Measurements from ENCODE around the gene PHKA2.

PHKA2 gene

GRCh38 chrX:18883961-18884765 is 99.8 kb downstream of the PHKA2 start:
- H3K9me3 Mint-ChIP-seq = peaks cover 8% of the 10 kb centered on the region
- H3K4me1 Mint-ChIP-seq = peaks cover 29% of the 10 kb centered on the region
- no peak overlapping the region for H3K4me3 Mint-ChIP-seq
- no peak overlapping the region for H3K27ac Mint-ChIP-seq
- no peaks in the 10 kb centered on the region for H3K36me3 Mint-ChIP-seq (ENCODE audit: low read depth)
- peaks cover 4% of the 10 kb centered on the region for H3K27me3 Mint-ChIP-seq (ENCODE audit: low read depth)
- TF ChIP-seq CTCF (IDR thresholded peaks at IDR 0.05; ENCODE audit: unreplicated experiment in 3 of 3) = no peak

DNA sequence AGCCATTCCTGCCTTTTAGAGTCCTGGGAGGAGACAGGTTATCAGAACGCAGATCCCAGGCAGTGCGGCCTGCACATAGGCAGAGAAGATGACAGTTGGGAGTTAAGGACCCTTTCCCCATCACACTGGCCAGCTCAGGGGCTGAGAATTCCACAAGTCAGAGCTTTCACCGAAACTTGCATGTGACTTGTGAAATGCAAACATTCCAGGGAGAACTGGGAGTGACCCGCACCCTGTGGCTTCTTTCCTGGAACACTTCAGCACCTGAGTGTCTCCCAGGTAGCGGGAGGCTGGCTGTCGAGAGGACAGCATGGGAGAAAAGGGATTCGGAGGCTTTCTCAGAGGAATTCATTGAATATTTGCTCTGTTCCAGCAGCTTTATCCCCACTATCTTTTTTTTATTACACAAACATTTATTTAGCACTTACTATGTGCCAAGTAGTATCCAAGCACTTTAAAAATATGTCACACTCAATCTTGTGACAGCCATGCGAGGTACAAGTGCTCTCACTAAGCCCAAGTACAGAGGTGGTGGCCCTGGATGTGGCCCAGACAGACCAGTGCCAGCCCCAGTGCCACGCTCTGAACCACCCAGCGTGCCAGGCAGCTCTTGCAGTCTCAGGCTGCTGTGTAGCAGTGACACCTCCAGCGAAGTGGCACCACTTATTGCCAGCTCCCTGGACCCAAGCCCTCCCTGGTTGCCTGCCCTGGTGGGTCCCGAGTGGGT is 100.5 kb downstream of the PHKA2 start:
- H3K27me3 Mint-ChIP-seq (ENCODE audit: low read depth) = peaks cover 4% of the 10 kb centered on the region
- H3K27ac Mint-ChIP-seq = no peak overlapping the region
- H3K9me3 Mint-ChIP-seq = peaks cover 8% of the 10 kb centered on the region
- H3K36me3 Mint-ChIP-seq (ENCODE audit: low read depth) = no peaks in the 10 kb centered on the region
- TF ChIP-seq CTCF (IDR thresholded peaks at IDR 0.05; ENCODE audit: unreplicated experiment in 3 of 3) = no peak
- H3K4me3 Mint-ChIP-seq = no peak overlapping the region
- peaks cover 29% of the 10 kb centered on the region for H3K4me1 Mint-ChIP-seq

DNA sequence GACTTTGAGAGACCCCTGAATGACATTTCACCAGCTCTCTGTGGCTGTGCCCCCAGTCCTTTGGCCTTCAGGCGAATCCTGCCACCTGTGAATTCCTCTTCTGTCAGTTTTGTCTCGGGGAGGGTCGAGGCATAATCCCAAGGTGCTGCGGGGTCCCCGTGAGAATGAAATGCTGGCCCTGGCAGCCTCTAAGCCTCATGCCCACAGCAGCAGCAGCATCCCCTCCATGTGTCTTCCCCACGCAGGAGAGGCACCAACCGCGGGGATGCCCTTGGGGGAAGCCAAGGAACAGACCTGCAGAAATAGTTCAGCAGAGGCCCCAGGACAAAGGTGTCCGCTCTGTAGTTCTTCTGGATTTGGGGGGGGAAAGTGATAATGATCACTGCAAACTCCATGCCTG is 104.8 kb downstream of the PHKA2 start:
- H3K4me1 Mint-ChIP-seq = no peaks in the 10 kb centered on the region
- H3K27me3 Mint-ChIP-seq (ENCODE audit: low read depth) = peaks cover 17% of the 10 kb centered on the region
- H3K36me3 Mint-ChIP-seq (ENCODE audit: low read depth) = no peaks in the 10 kb centered on the region
- TF ChIP-seq CTCF (IDR thresholded peaks at IDR 0.05; ENCODE audit: unreplicated experiment in 3 of 3) = no peak
- H3K9me3 Mint-ChIP-seq = peaks cover 9% of the 10 kb centered on the region
- no peak overlapping the region for H3K4me3 Mint-ChIP-seq
- H3K27ac Mint-ChIP-seq = no peak overlapping the region

GRCh38 chrX:18877469-18877868 is 106.4 kb downstream of the PHKA2 start:
- no peak for TF ChIP-seq CTCF (IDR thresholded peaks at IDR 0.05; ENCODE audit: unreplicated experiment in 3 of 3)
- peaks cover 9% of the 10 kb centered on the region for H3K4me1 Mint-ChIP-seq
- H3K9me3 Mint-ChIP-seq = peaks cover 9% of the 10 kb centered on the region
- no peaks in the 10 kb centered on the region for H3K36me3 Mint-ChIP-seq (ENCODE audit: low read depth)
- H3K27ac Mint-ChIP-seq = peak overlapping the region in 1 of 3 experiments; percentile 33
- peaks cover 17% of the 10 kb centered on the region for H3K27me3 Mint-ChIP-seq (ENCODE audit: low read depth)
- H3K4me3 Mint-ChIP-seq = no peak overlapping the region

DNA sequence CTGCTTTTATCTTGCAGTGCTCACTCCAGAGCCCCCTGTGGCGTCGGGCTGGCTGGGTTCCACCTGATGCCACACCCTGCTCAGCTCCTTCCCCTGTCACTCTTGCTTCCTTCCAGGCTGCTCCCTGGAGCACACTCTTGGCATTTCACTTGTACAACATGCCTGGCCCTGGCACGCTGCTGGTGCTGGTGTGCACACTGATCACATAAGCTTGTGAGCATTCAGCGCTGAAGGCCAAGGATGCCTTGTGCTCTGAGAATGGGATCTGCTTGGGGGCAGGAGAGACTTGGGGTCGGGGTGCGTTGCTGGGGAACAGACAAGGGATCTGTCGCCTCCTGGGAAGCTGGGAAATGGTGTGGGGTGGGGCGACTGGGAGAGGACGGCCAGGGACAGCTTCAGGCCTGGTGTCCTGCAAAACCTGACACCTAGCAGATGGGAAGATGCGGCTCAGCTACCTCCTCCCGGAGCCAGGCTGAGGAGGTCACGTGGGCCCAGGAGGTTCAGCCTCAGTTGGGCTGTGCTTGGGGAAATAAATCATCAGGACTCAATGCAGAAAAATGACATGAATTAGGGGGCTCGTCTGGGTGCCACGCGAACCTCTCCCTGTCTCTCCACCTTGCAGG is 108.5 kb downstream of the PHKA2 start:
- no peak for TF ChIP-seq CTCF (IDR thresholded peaks at IDR 0.05; ENCODE audit: unreplicated experiment in 3 of 3)
- Mint-ChIP-seq H3K4me3 (no peak overlapping the region), H3K27me3 (ENCODE audit: low read depth) (peaks cover 17% of the 10 kb centered on the region), H3K9me3 (peaks cover 16% of the 10 kb centered on the region), H3K36me3 (ENCODE audit: low read depth) (no peaks in the 10 kb centered on the region), H3K27ac (peak overlapping the region in 1 of 3 experiments; percentile 49), H3K4me1 (peaks cover 15% of the 10 kb centered on the region)

Measured in nephron (organoid).